CD4-positive, CD25-positive, alpha-beta regulatory T cell (primary cell): ENCODE measurements around the gene DLGAP4. TPM values are rescaled to one million over a fixed set of nuclear protein-coding genes. Genes with fewer than 3 reads are reported as not detected.
A peak's percentile ranks its signal among the peaks of the same experiment; 100 is the strongest.

Experiments used
- ATAC-seq, 2 donors: fragments of 150-1000 bp; cut with Tn5 transposase; one replicate each; pipeline ENCODE4 v1.10.0; 2021; ENCODE audit warnings: low read depth in 2 of 2, moderate number of reproducible peaks in 2 of 2, moderate library complexity in 1 of 2
- DNase-seq, 3 donors: peaks; one replicate each; pipeline versions ENCODE4 v3.0.0 to v3.0.0-alpha.2; 2012 to 2022; ENCODE audit warnings: mixed read lengths in 1 of 3
- H3K27ac ChIP-seq: one replicate; pipeline ENCODE4 v1.7.0; 2013; ENCODE audit warnings: mild to moderate bottlenecking, low read length; ENCODE audit not compliant: insufficient read depth, poor library complexity, severe bottlenecking
- H3K27me3 ChIP-seq: one replicate; pipeline ENCODE4 v1.7.0; 2013; ENCODE audit warnings: low read length; ENCODE audit not compliant: control insufficient read depth, insufficient read depth
- H3K36me3 ChIP-seq: one replicate; pipeline ENCODE4 v1.7.0; 2013; ENCODE audit warnings: mild to moderate bottlenecking, low read length, moderate library complexity; ENCODE audit not compliant: control insufficient read depth, insufficient read depth
- H3K4me1 ChIP-seq: 2 replicates; pipeline ENCODE4 v1.7.0; 2013; ENCODE audit warnings: mild to moderate bottlenecking, low read length; ENCODE audit not compliant: insufficient read depth, control insufficient read depth, poor library complexity, severe bottlenecking
- H3K4me3 ChIP-seq: one replicate; pipeline ENCODE4 v1.7.0; 2013; ENCODE audit warnings: low read depth, mild to moderate bottlenecking, low read length, moderate library complexity
- H3K9me3 ChIP-seq, 2 experiments: 1 replicate in 1 of 2; 2 replicates in 1 of 2; pipeline ENCODE4 v1.7.0; 2013; ENCODE audit warnings: low read length in 2 of 2, mild to moderate bottlenecking in 1 of 2, moderate library complexity in 1 of 2; ENCODE audit not compliant: control insufficient read depth in 2 of 2
- H3K27ac Mint-ChIP-seq, 3 donors: one replicate each; pipeline ENCODE4 v1.8.0; 2020 to 2022; ENCODE audit warnings: mild to moderate bottlenecking in 3 of 3, mixed read lengths in 3 of 3, moderate library complexity in 2 of 3
- H3K27me3 Mint-ChIP-seq: one replicate; pipeline ENCODE4 v1.8.0; 2022; ENCODE audit warnings: mild to moderate bottlenecking, mixed read lengths
- H3K36me3 Mint-ChIP-seq: one replicate; pipeline ENCODE4 v1.8.0; 2020; ENCODE audit warnings: mixed read lengths
- H3K4me1 Mint-ChIP-seq, 4 donors: one replicate each; pipeline ENCODE4 v1.8.0; 2020 to 2022; ENCODE audit warnings: mixed read lengths in 4 of 4, mild to moderate bottlenecking in 1 of 4
- H3K4me3 Mint-ChIP-seq, 4 donors: one replicate each; pipeline ENCODE4 v1.8.0; 2020 to 2022; ENCODE audit warnings: mild to moderate bottlenecking in 4 of 4, mixed read lengths in 4 of 4, moderate library complexity in 3 of 4
- H3K9me3 Mint-ChIP-seq, 7 donors: one replicate each; pipeline ENCODE4 v1.8.0; 2020 to 2022; ENCODE audit warnings: mixed read lengths in 7 of 7, mild to moderate bottlenecking in 3 of 7, moderate library complexity in 2 of 7
- polyA plus RNA-seq, 4 donors: library from polyadenylated mRNA; unstranded; fragments of 300-500 nt; fragmentation: Illumina TruSeq; gene quantifications; one replicate each; pipeline ENCODE4 v1.2.3, GENCODE V29; 2021
- total RNA-seq: library from RNA; stranded (reverse); gene quantifications from one replicate; pipeline ENCODE4 v1.2.3, GENCODE V29; 2022

The DLGAP4 gene
- total and polyA plus RNA-seq, 5 donors from 2014 or later: 10.8 to 43.5 (median 14.7) TPM

- Mint-ChIP-seq H3K9me3 (peaks cover 0 to 2% (median 0%) of the 10 kb centered on the region in 7 donors), H3K36me3 (no peaks in the 10 kb centered on the region), H3K4me1 (peaks cover 0 to 5% (median 0%) of the 10 kb centered on the region in 4 donors), H3K4me3 (no peak overlapping the region), H3K27me3 (peaks cover 5% of the 10 kb centered on the region), H3K27ac (no peak overlapping the region)
- DNase-seq: no peak
- Histone ChIP-seq H3K4me1 (no peaks in the 10 kb centered on the region), H3K9me3 (no peaks in the 10 kb centered on the region), H3K4me3 (no peak overlapping the region), H3K36me3 (no peaks in the 10 kb centered on the region), H3K27ac (no peak overlapping the region), H3K27me3 (no peaks in the 10 kb centered on the region)
- ATAC-seq: no peak
These were observed 88.3 kb downstream of the DLGAP4 start for GRCh38 chr20:36394340-36394965.

- no peaks in the 10 kb centered on the region for H3K36me3 Mint-ChIP-seq
- H3K4me1 Mint-ChIP-seq: peaks cover 0 to 5% (median 2%) of the 10 kb centered on the region in 4 donors
- no peaks in the 10 kb centered on the region for H3K9me3 ChIP-seq
- no peaks in the 10 kb centered on the region for H3K36me3 ChIP-seq
- no peak overlapping the region for H3K27ac ChIP-seq
- peak overlapping the region in 1 of 3 donors; percentile 62 for H3K27ac Mint-ChIP-seq
- H3K4me3 Mint-ChIP-seq: no peak overlapping the region
- H3K4me1 ChIP-seq: no peaks in the 10 kb centered on the region
- DNase-seq: no peak
- peaks cover 0 to 2% (median 0%) of the 10 kb centered on the region in 7 donors for H3K9me3 Mint-ChIP-seq
- ATAC-seq: no peak
- H3K27me3 ChIP-seq: peaks cover 1% of the 10 kb centered on the region
- H3K4me3 ChIP-seq: no peak overlapping the region
- H3K27me3 Mint-ChIP-seq: peaks cover 8% of the 10 kb centered on the region
These were observed 90.2 kb downstream of the DLGAP4 start for GRCh38 chr20:36396340-36396739.

- DNase-seq: no peak
- H3K4me3 ChIP-seq: no peak overlapping the region
- H3K27ac ChIP-seq: no peak overlapping the region
- ATAC-seq: no peak
- H3K36me3 ChIP-seq: no peaks in the 10 kb centered on the region
- peak overlapping the region in 1 of 3 donors; percentile 62 for H3K27ac Mint-ChIP-seq
- H3K9me3 Mint-ChIP-seq: peaks cover 0 to 3% (median 0%) of the 10 kb centered on the region in 7 donors
- H3K4me1 Mint-ChIP-seq: peaks cover 0 to 5% (median 2%) of the 10 kb centered on the region in 4 donors
- H3K9me3 ChIP-seq: no peaks in the 10 kb centered on the region
- peaks cover 10% of the 10 kb centered on the region for H3K27me3 Mint-ChIP-seq
- H3K4me1 ChIP-seq: no peaks in the 10 kb centered on the region
- peaks cover 3% of the 10 kb centered on the region for H3K27me3 ChIP-seq
- no peak overlapping the region for H3K4me3 Mint-ChIP-seq
- no peaks in the 10 kb centered on the region for H3K36me3 Mint-ChIP-seq
These were observed 90.9 kb downstream of the DLGAP4 start for GRCh38 chr20:36396847-36397630.

GRCh38 chr20:36398515-36398914, 92.4 kb downstream of the DLGAP4 start:
- peak overlapping the region in 1 of 3 donors; percentile 2 for H3K27ac Mint-ChIP-seq
- H3K27me3 ChIP-seq: peaks cover 5% of the 10 kb centered on the region
- no peaks in the 10 kb centered on the region for H3K36me3 ChIP-seq
- H3K27me3 Mint-ChIP-seq: peaks cover 15% of the 10 kb centered on the region
- H3K27ac ChIP-seq: no peak overlapping the region
- no peak overlapping the region for H3K4me3 ChIP-seq
- no peaks in the 10 kb centered on the region for H3K4me1 ChIP-seq
- H3K9me3 ChIP-seq: no peaks in the 10 kb centered on the region
- peaks cover 0 to 3% (median 0%) of the 10 kb centered on the region in 7 donors for H3K9me3 Mint-ChIP-seq
- DNase-seq: no peak
- H3K36me3 Mint-ChIP-seq: no peaks in the 10 kb centered on the region
- ATAC-seq: no peak
- peaks cover 0 to 5% (median 2%) of the 10 kb centered on the region in 4 donors for H3K4me1 Mint-ChIP-seq
- H3K4me3 Mint-ChIP-seq: no peak overlapping the region

- peaks cover 0 to 3% (median 0%) of the 10 kb centered on the region in 7 donors for H3K9me3 Mint-ChIP-seq
- H3K27ac Mint-ChIP-seq: no peak overlapping the region
- H3K27me3 Mint-ChIP-seq: peaks cover 15% of the 10 kb centered on the region
- ATAC-seq: peak; percentile 34 to 42
- no peaks in the 10 kb centered on the region for H3K36me3 Mint-ChIP-seq
- no peak overlapping the region for H3K4me3 Mint-ChIP-seq
- no peaks in the 10 kb centered on the region for H3K4me1 ChIP-seq
- peaks cover 5% of the 10 kb centered on the region for H3K27me3 ChIP-seq
- peaks cover 0 to 5% (median 2%) of the 10 kb centered on the region in 4 donors for H3K4me1 Mint-ChIP-seq
- peak in 1 of 3 donors; percentile 42 for DNase-seq
- H3K36me3 ChIP-seq: no peaks in the 10 kb centered on the region
- H3K4me3 ChIP-seq: no peak overlapping the region
- H3K9me3 ChIP-seq: no peaks in the 10 kb centered on the region
- H3K27ac ChIP-seq: no peak overlapping the region
These were observed 93.2 kb downstream of the DLGAP4 start for GRCh38 chr20:36399147-36399968.

- Histone ChIP-seq H3K9me3 (no peaks in the 10 kb centered on the region), H3K27ac (no peak overlapping the region), H3K36me3 (no peaks in the 10 kb centered on the region), H3K4me1 (no peaks in the 10 kb centered on the region), H3K27me3 (peaks cover 5% of the 10 kb centered on the region), H3K4me3 (no peak overlapping the region)
- Mint-ChIP-seq H3K4me3 (no peak overlapping the region), H3K27me3 (peaks cover 21% of the 10 kb centered on the region), H3K9me3 (peaks cover 0 to 3% (median 0%) of the 10 kb centered on the region in 7 donors), H3K4me1 (peaks cover 0 to 5% (median 2%) of the 10 kb centered on the region in 4 donors), H3K36me3 (no peaks in the 10 kb centered on the region), H3K27ac (no peak overlapping the region)
- ATAC-seq (no peak), DNase-seq (no peak)
These were observed 93.9 kb downstream of the DLGAP4 start for GRCh38 chr20:36399969-36400545.
